OCI-LY1 (cell line): ENCODE data around the gene BCR.

Experiments
- H2AFZ ChIP-seq: fragments of 200-600 bp; sonication (generic), shearing (Covaris generic); 2 replicates; pipeline ENCODE4 v1.6.0; 2014; ENCODE audit warnings: antibody characterized with exemption, mild to moderate bottlenecking, low read length
- H3F3A ChIP-seq: fragments of 200-600 bp; sonication (generic), shearing (Covaris generic); 2 replicates; pipeline ENCODE4 v1.6.0; 2014; ENCODE audit warnings: mild to moderate bottlenecking, antibody characterized with exemption, low read length, moderate library complexity; ENCODE audit not compliant: insufficient read depth
- H3K27ac ChIP-seq: fragments of 200-600 bp; sonication (generic); 2 replicates; pipeline ENCODE4 v1.5.1; 2014; ENCODE audit warnings: low read length, mixed run types, mild to moderate bottlenecking, low read depth; ENCODE audit not compliant: poor library complexity, severe bottlenecking
- H3K27me3 ChIP-seq: fragments of 200-600 bp; sonication (generic); 2 replicates; pipeline ENCODE4 v1.6.0; 2014; ENCODE audit warnings: antibody characterized with exemption, mild to moderate bottlenecking, low read length, moderate library complexity; ENCODE audit not compliant: insufficient read depth
- H3K36me3 ChIP-seq: fragments of 200-600 bp; sonication (generic); 2 replicates; pipeline ENCODE4 v1.6.1; 2014; ENCODE audit warnings: mild to moderate bottlenecking, antibody characterized with exemption, low read length, moderate library complexity, mixed read lengths; ENCODE audit not compliant: insufficient read depth
- H3K4me1 ChIP-seq: fragments of 200-600 bp; sonication (generic); 2 replicates; pipeline ENCODE4 v1.5.1; 2014; ENCODE audit warnings: mild to moderate bottlenecking, low read length, moderate library complexity; ENCODE audit not compliant: insufficient read depth, severe bottlenecking
- H3K4me2 ChIP-seq: fragments of 200-600 bp; sonication (generic), shearing (Covaris generic); 2 replicates; pipeline ENCODE4 v1.6.1; 2014; ENCODE audit warnings: low read length
- H3K4me3 ChIP-seq: fragments of 200-600 bp; sonication (generic); 2 replicates; pipeline ENCODE4 v1.5.1; 2014; ENCODE audit warnings: low read length, low read depth, mild to moderate bottlenecking, mixed read lengths; ENCODE audit not compliant: poor library complexity, severe bottlenecking
- H3K79me2 ChIP-seq: fragments of 200-600 bp; shearing (Covaris generic); 2 replicates; pipeline ENCODE4 v1.6.1; 2016; ENCODE audit warnings: mixed run types, low read length, mixed read lengths; ENCODE audit not compliant: insufficient read depth
- H3K9ac ChIP-seq: fragments of 200-600 bp; sonication (generic), shearing (Covaris generic); 2 replicates; pipeline ENCODE4 v1.6.1; 2014; ENCODE audit warnings: mild to moderate bottlenecking, low read length, mixed read lengths
- H3K9me2 ChIP-seq: fragments of 200-600 bp; sonication (generic), shearing (Covaris generic); 2 replicates; pipeline ENCODE4 v1.6.1; 2014; ENCODE audit warnings: low read depth, mild to moderate bottlenecking, low read length, mixed read lengths
- H3K9me3 ChIP-seq: fragments of 200-600 bp; shearing (Covaris generic); 2 replicates; pipeline ENCODE4 v1.6.1; 2014; ENCODE audit warnings: low read length, mixed read lengths
- H4K20me1 ChIP-seq: fragments of 200-600 bp; sonication (generic), shearing (Covaris generic); 2 replicates; pipeline ENCODE4 v1.6.0; 2016; ENCODE audit warnings: mild to moderate bottlenecking, low read length; ENCODE audit not compliant: insufficient read depth
- EZH2 ChIP-seq: fragments of 200-600 bp; sonication (generic), shearing (Covaris generic); IDR thresholded peaks from 2 replicates; pipeline ENCODE4 v1.8.0; 2017; ENCODE audit warnings: borderline replicate concordance, mixed run types, mild to moderate bottlenecking, antibody characterized with exemption, low read length, moderate library complexity, mixed read lengths
- TF ChIP-seq, protein P1 (sequence below): fragments of 200-600 bp; sonication (generic), shearing (Covaris generic); IDR thresholded peaks from 2 replicates; pipeline ENCODE4 v1.5.1; 2017; ENCODE audit warnings: mild to moderate bottlenecking, antibody characterized with exemption, low read length, moderate library complexity, mixed read lengths

The BCR gene

DNA sequence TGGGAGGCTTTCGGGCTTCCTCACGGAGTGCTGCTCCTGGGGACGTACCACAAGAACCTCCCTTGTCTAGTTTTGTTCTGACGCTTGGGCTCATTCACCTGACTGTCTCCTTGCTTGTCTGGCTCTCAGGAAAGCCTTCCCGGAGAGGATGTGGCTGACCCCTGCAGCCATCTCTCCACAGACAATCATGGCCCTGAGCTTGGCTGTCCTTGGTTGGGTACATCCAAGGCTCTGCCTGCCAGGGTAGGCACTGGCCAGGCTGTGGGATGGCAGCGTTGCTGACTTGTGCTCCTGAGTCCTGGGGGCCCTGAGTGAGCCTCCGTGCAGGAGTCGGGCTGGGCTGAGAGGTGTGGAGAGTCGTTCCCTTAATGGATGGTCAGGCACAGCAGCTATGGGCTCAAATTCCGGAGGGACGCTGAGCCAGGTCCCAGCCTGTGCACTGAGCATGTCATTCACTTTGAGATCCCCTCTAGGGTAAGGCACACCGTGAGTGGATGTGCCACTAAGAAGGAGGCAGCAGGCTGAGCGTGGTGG lies 32.8 kb downstream of the BCR start:
- Histone ChIP-seq H3K9me3 (no peaks in the 10 kb centered on the region), H3K79me2 (peaks cover 78% of the 10 kb centered on the region), H3K27ac (peak overlapping the region; percentile 98), H2AFZ (no peak overlapping the region), H3F3A (peaks cover 8% of the 10 kb centered on the region; the same call in 1 of the 2 replicates), H3K9me2 (no peaks in the 10 kb centered on the region), H4K20me1 (no peaks in the 10 kb centered on the region), H3K36me3 (peaks cover 14% of the 10 kb centered on the region; the same call in 1 of the 2 replicates), H3K27me3 (no peaks in the 10 kb centered on the region), H3K4me3 (peak overlapping the region; percentile 33), H3K9ac (peak overlapping the region; percentile 64), H3K4me2 (peak overlapping the region; percentile 59), H3K4me1 (peaks cover 100% of the 10 kb centered on the region)
- no peak for TF ChIP-seq EZH2
- TF ChIP-seq, protein P1, sequence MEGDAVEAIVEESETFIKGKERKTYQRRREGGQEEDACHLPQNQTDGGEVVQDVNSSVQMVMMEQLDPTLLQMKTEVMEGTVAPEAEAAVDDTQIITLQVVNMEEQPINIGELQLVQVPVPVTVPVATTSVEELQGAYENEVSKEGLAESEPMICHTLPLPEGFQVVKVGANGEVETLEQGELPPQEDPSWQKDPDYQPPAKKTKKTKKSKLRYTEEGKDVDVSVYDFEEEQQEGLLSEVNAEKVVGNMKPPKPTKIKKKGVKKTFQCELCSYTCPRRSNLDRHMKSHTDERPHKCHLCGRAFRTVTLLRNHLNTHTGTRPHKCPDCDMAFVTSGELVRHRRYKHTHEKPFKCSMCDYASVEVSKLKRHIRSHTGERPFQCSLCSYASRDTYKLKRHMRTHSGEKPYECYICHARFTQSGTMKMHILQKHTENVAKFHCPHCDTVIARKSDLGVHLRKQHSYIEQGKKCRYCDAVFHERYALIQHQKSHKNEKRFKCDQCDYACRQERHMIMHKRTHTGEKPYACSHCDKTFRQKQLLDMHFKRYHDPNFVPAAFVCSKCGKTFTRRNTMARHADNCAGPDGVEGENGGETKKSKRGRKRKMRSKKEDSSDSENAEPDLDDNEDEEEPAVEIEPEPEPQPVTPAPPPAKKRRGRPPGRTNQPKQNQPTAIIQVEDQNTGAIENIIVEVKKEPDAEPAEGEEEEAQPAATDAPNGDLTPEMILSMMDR = no peak

DNA sequence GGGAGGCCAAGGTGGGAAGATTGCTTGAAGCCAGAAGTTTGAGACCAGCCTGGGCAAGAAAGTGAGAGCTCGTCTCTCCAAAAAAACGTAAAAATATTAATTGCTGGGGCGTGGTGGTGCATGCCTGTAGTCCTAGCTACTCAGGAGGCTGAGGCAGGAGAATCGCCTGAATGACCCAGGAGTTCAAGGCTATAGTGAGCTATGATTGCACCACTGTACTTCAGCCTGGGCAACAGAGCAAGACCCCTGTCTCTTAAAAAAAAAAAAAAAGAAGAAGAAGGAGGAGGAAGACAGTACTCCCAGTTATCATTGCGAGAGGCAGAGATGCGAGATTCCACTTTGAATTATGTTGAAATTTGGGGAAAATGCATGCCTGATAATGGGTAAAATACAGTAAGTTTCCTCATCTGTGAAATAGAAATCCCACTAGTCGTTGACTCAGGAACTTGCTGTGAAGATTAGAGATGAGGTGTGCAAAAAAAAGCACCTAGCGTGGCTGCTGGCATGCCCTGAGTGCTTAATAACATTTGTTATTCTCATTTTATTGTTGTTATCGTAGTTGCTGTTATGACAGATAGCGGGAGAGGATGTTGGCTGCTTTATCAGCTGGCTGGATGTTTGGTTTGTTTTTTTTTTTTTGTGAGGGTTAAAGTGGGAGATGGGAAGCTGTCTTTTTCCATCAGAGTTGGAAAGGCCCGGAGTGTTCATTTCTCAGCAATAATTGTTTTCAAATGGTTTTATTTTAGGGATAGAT lies 33.4 kb downstream of the BCR start:
- H4K20me1 ChIP-seq = no peaks in the 10 kb centered on the region
- peak overlapping the region; percentile 59 for H3K4me2 ChIP-seq
- H3K4me1 ChIP-seq = peaks cover 100% of the 10 kb centered on the region
- H3K36me3 ChIP-seq = peaks cover 14% of the 10 kb centered on the region; the same call in 1 of the 2 replicates
- H3F3A ChIP-seq = peaks cover 5% of the 10 kb centered on the region; the same call in 1 of the 2 replicates
- peaks cover 84% of the 10 kb centered on the region for H3K79me2 ChIP-seq
- no peak for TF ChIP-seq EZH2
- TF ChIP-seq, protein P1 = no peak
- H3K9ac ChIP-seq = peak overlapping the region; percentile 64; the same call in 1 of the 2 replicates
- H3K27ac ChIP-seq = peak overlapping the region; percentile 98
- no peaks in the 10 kb centered on the region for H3K27me3 ChIP-seq
- H3K9me3 ChIP-seq = no peaks in the 10 kb centered on the region
- peak overlapping the region; percentile 33 for H3K4me3 ChIP-seq
- no peak overlapping the region for H2AFZ ChIP-seq
- no peaks in the 10 kb centered on the region for H3K9me2 ChIP-seq

DNA sequence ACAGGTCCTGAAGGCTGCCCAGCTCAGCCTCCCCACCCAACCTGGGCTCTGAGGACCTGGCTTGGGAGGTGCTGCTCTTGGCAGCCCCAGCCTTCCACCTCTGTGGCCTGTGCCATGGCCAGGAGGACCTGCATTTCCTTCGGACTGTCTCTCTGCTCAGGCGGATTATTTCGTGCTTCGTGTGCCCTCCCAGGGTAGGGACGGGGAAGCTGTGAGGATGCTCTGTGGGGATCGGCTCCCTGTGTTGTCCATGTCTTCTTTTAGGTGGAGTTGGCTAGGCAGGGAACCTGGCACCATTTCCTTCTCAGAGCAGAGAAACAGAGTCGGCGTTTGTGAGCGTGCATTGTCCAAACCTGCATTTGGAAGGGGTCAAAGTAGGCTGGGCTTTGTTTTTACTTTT lies 34.1 kb downstream of the BCR start:
- TF ChIP-seq, protein P1 = no peak
- no peak for TF ChIP-seq EZH2
- Histone ChIP-seq H3K27me3 (no peaks in the 10 kb centered on the region), H3K4me3 (no peak overlapping the region), H3K4me2 (peak overlapping the region; percentile 59; the same call in 1 of the 2 replicates), H3K9me2 (no peaks in the 10 kb centered on the region), H3K27ac (peak overlapping the region; percentile 98), H2AFZ (no peak overlapping the region), H3K79me2 (peaks cover 85% of the 10 kb centered on the region), H3K4me1 (peaks cover 100% of the 10 kb centered on the region), H3F3A (peaks cover 5% of the 10 kb centered on the region; the same call in 1 of the 2 replicates), H3K9ac (peak overlapping the region; percentile 9; the same call in 1 of the 2 replicates), H3K9me3 (no peaks in the 10 kb centered on the region), H3K36me3 (peaks cover 8% of the 10 kb centered on the region; the same call in 1 of the 2 replicates), H4K20me1 (no peaks in the 10 kb centered on the region)
